GM10266 (cell line): ENCODE data around the gene RPS27.
"Not testable (repeated sequence)": the region's sequence is repeated elsewhere in the genome, so short reads cannot be mapped to it uniquely, and the experiment has no call there.

Experiments used
- DNase-seq: peaks from one replicate; pipeline ENCODE4 v3.0.0; 2012; ENCODE audit errors: extremely low spot score
- TF ChIP-seq, protein P1 (sequence below): IDR thresholded peaks from 2 replicates; pipeline ENCODE4 v1.5.1; 2012; ENCODE audit warnings: mild to moderate bottlenecking, low read depth; ENCODE audit not compliant: control insufficient read depth, insufficient read depth; ENCODE audit errors: missing control alignments

RPS27 gene

DNA sequence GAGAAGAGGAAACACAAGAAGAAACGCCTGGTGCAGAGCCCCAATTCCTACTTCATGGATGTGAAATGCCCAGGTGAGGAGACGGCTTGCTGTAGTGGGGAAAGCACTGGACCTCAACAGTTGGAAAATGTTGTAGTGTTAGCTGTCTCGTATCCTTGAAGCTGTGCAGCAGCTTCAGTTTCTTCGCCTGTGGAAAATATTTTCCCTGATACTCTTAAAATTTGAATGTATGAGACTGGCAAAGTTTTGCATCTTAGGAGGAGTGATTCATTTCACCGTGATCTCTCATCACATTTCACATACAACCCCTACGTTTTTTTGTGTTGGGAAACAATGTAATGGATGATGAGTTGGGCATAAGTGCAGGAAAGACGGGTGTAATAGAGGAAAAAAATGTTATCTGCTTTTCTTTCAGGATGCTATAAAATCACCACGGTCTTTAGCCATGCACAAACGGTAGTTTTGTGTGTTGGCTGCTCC is 629 bp downstream of the RPS27 start:
- TF ChIP-seq, protein P1, sequence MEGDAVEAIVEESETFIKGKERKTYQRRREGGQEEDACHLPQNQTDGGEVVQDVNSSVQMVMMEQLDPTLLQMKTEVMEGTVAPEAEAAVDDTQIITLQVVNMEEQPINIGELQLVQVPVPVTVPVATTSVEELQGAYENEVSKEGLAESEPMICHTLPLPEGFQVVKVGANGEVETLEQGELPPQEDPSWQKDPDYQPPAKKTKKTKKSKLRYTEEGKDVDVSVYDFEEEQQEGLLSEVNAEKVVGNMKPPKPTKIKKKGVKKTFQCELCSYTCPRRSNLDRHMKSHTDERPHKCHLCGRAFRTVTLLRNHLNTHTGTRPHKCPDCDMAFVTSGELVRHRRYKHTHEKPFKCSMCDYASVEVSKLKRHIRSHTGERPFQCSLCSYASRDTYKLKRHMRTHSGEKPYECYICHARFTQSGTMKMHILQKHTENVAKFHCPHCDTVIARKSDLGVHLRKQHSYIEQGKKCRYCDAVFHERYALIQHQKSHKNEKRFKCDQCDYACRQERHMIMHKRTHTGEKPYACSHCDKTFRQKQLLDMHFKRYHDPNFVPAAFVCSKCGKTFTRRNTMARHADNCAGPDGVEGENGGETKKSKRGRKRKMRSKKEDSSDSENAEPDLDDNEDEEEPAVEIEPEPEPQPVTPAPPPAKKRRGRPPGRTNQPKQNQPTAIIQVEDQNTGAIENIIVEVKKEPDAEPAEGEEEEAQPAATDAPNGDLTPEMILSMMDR: no peak
- DNase-seq: no peak

DNA sequence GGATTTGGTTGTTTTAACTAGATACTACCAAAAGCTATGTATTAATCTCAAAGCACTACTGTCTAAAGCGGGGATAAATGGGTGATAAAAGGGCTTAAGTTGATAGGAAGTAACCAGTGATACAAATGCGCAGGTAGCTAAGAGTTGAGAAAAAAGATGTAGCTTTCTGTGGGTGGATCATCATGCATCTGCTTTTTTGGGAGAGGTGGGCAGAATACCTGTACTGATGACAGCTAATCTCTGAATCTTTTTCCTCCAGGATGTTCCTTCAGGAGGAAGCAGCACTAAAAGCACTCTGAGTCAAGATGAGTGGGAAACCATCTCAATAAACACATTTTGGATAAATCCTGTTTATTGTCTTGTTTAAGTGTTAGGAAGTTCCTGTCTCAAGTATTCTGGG is 1.2 kb downstream of the RPS27 start:
- TF ChIP-seq, protein P1: no peak
- no peak for DNase-seq

DNA sequence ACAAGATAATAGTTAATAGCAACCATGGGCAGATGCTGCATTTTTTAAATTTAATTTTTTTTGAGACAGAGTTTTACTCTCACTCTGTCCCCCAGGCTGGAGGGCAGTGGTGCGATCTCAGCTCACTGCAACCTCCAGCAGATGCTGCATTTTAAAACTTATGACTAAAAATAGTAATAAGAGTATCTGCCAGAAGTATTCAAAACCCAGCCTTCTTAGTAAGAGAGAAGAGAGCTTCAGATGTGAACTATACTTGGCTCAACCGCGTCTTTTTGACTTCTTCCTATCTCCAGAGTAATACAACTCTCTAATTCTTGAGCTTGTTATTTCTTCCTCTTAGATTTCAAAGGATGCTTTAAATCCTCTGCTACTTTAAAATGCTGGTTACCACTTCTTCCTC is 4.6 kb downstream of the RPS27 start:
- TF ChIP-seq, protein P1: no peak
- no peak for DNase-seq

DNA sequence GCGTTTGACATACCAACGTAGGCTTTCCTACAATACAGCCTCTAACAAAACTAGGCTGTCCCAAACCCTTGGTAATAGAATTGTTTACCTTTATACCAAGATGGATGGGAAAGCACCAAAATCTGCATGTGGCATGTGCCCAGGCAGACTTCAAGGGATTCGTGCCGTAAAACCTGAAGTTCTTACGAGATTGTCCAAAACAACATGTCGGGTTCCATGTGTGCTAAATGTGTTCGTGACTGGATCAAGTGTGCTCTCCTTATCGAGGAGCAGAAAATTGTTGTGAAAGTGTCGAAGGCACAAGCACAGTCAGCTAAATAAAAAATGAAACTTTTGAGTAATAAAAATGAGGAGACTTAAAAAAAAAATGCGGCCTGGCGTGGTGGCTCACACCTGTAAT is 5.1 kb downstream of the RPS27 start:
- no peak for DNase-seq
- TF ChIP-seq, protein P1: no peak

DNA sequence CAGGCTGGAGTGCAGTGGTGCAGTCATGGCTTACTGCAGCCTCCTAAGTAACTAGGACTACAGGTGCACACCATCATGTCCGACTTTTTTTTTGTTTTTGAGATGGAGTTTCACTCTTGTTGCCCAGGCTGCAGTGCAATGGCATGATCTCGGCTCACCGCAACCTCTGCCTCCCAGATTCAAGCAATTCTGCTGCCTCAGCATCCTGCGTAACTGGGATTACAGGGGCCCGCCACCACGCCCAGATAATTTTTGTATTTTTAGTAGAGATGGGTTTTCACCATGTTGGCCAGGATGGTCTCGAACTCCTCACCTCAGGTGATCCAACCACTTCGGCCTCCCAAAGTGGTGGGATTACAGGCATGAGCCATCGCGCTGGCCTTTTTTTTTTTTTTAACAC is 6.3 kb downstream of the RPS27 start:
- not testable (repeated sequence) for DNase-seq

DNA sequence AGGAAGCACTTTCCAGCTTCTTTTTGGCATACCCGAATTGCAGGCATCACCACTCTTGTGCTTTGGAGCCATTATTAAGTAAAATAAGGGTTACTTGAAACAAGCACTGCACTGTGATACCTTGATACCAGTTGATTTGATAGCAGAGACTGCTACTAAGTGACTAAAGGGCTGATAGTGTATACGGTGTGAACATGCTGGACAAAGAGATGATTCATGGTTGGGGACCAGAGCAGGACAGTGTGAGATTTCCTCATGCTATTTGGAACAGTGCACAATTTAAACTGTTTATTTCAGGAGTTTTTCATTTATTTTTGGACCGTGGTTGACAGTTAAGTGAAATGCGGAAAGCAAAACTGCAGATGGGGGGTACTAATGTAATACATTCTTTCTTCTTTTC is 9.9 kb downstream of the RPS27 start:
- TF ChIP-seq, protein P1: no peak
- no peak for DNase-seq

DNA sequence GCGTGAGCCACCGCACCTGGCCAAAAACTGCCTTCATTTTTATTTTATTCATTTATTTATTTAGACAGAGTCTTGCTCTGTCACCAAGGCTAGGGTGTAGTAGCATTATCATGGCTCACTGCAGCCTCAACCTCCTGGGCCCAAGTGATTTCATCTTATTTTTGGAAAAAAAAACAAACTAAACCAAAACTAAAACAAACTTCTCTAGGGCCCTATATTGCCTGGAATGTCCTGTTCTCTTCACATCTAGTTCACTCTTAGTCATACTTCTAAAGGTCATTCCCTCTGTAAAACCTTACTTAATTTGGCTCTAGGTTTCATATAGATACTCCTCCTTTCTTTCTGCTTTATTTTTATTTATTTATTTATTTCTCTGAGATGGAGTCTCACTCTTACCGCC is 15.6 kb downstream of the RPS27 start:
- TF ChIP-seq, protein P1: no peak
- no peak for DNase-seq

DNA sequence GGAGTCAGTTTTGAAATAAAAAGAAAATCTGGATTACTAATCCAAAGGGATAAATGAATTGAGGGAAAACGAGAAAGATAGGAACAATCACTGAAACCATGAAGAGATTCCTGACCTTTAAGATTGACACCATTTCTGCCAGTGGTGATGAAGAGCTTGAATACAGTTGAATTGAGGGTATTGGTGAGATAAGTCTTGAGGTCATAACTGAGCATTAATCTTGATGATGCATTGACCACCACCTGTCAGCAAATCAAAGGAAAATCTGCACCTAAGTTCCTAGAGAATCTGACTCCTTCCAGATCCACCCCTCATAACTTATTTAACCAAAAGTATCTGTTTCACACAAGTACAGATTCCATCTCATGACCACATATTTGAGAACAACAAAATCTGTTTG is 21.6 kb downstream of the RPS27 start:
- no peak for DNase-seq

DNA sequence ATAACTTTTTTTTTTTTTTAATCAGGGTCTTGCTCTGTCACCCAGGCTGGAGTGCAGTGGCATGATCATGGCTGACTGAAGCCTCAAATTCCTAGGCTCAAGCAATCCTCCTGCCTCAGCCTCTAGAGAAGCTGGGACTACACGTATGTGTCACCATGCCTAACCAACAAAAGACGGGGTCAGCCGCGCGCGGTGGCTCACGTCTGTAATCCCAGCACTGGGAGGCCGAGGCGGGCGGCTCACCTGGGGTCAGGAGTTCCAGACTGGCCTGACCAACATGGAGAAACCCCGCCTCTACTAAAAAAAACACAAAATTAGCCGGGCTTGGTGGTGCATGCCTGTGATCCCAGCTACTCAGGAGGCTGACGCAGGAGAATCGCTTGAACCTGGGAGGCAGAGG is 22.0 kb downstream of the RPS27 start:
- DNase-seq: not testable (repeated sequence)

More for the DNA sequence above, 21.6 kb downstream of the RPS27 start:
- TF ChIP-seq, protein P1: no peak
